ENCODE results near the gene PITPNM3. TPM values are rescaled to one million over a fixed set of nuclear protein-coding genes. Genes with fewer than 3 reads are reported as not detected.

PITPNM3 gene
- polyA plus RNA-seq, 3 donors: 0.61 to 1.6 (median 1.1) TPM

GRCh38 chr17:6463616-6464445, 92.5 kb downstream of the PITPNM3 start:
- 90 to 93% (median 91%) methylated on average over 24 of the region's 24 CpGs for WGBS, 3 donors
- H3K27ac ChIP-seq (ENCODE audit: low read depth, low read length): no peak overlapping the region

GRCh38 chr17:6462692-6463091, 93.7 kb downstream of the PITPNM3 start:
- WGBS, 3 donors: 86 to 92% (median 90%) methylated on average over 2 of the region's 2 CpGs
- H3K27ac ChIP-seq (ENCODE audit: low read depth, low read length): no peak overlapping the region

- no peak overlapping the region for H3K27ac ChIP-seq (ENCODE audit: low read depth, low read length)
- WGBS, 3 donors: 79 to 82% (median 80%) methylated on average over 10 of the region's 10 CpGs
Observed at GRCh38 chr17:6461792-6462524, 94.4 kb downstream of the PITPNM3 start.

- H3K27ac ChIP-seq (ENCODE audit: low read depth, low read length): no peak overlapping the region
- 92 to 95% (median 94%) methylated on average over 14 of the region's 14 CpGs for WGBS, 3 donors
Observed at GRCh38 chr17:6461246-6461645, 95.1 kb downstream of the PITPNM3 start.

- 81 to 83% (median 83%) methylated on average over 9 of the region's 9 CpGs for WGBS, 3 donors
Observed at GRCh38 chr17:6460531-6461161, 95.7 kb downstream of the PITPNM3 start.

GRCh38 chr17:6458460-6458950, 97.8 kb downstream of the PITPNM3 start:
- WGBS, 3 donors: 77 to 85% (median 83%) methylated on average over 14 of the region's 14 CpGs
- H3K27ac ChIP-seq (ENCODE audit: low read depth, low read length): no peak overlapping the region

More at GRCh38 chr17:6460531-6461161, 95.7 kb downstream of the PITPNM3 start:
- no peak overlapping the region for H3K27ac ChIP-seq (ENCODE audit: low read depth, low read length)

GRCh38 chr17:6457688-6458459, 98.5 kb downstream of the PITPNM3 start:
- no peak overlapping the region for H3K27ac ChIP-seq (ENCODE audit: low read depth, low read length)
- WGBS, 3 donors: 84% methylated on average over 10 of the region's 10 CpGs

- 76 to 79% (median 79%) methylated on average over 14 of the region's 14 CpGs for WGBS, 3 donors
- no peak overlapping the region for H3K27ac ChIP-seq (ENCODE audit: low read depth, low read length)
Observed at GRCh38 chr17:6456914-6457687, 99.3 kb downstream of the PITPNM3 start.

- WGBS, 3 donors: 86 to 93% (median 89%) methylated on average over 9 of the region's 9 CpGs
- no peak overlapping the region for H3K27ac ChIP-seq (ENCODE audit: low read depth, low read length)
Observed at GRCh38 chr17:6456321-6456720, 100.0 kb downstream of the PITPNM3 start.

- WGBS, 3 donors: 0 to 12% (median 5%) methylated on average over 28 to 35 of the region's 35 CpGs
- no peak overlapping the region for H3K27ac ChIP-seq (ENCODE audit: low read depth, low read length)
Observed at GRCh38 chr17:6455321-6455705, 101.0 kb downstream of the PITPNM3 start.

GRCh38 chr17:6454495-6455320, 101.6 kb downstream of the PITPNM3 start:
- no peak overlapping the region for H3K27ac ChIP-seq (ENCODE audit: low read depth, low read length)
- WGBS, 3 donors: 35 to 53% (median 39%) methylated on average over 33 to 35 of the region's 35 CpGs

GRCh38 chr17:6453279-6454024, 102.9 kb downstream of the PITPNM3 start:
- 67 to 80% (median 76%) methylated on average over 14 of the region's 14 CpGs for WGBS, 3 donors
- H3K27ac ChIP-seq (ENCODE audit: low read depth, low read length): no peak overlapping the region

GRCh38 chr17:6452471-6453266, 103.7 kb downstream of the PITPNM3 start:
- WGBS, 3 donors: 85 to 90% (median 86%) methylated on average over 10 of the region's 10 CpGs
- no peak overlapping the region for H3K27ac ChIP-seq (ENCODE audit: low read depth, low read length)

- H3K27ac ChIP-seq (ENCODE audit: low read depth, low read length): no peak overlapping the region
- WGBS, 3 donors: 32 to 38% (median 35%) methylated on average over 12 of the region's 12 CpGs
Observed at GRCh38 chr17:6450926-6451832, 105.2 kb downstream of the PITPNM3 start.

All from adipose tissue (tissue), 3 donors.